PC-3 (cell line): ENCODE measurements around the gene SPATA16.

ENCODE experiments used
- EZH2 ChIP-seq: fragments of 300-600 bp; sonication (generic); IDR thresholded peaks from one replicate; pipeline ENCODE4 v1.6.1; 2017; ENCODE audit warnings: antibody characterized with exemption, mild to moderate bottlenecking, low read length; ENCODE audit not compliant: unreplicated experiment
- EZH2phosphoT487 ChIP-seq: fragments of 300-600 bp; sonication (generic); IDR thresholded peaks from 2 replicates; pipeline ENCODE4 v1.6.1; 2018; ENCODE audit warnings: mild to moderate bottlenecking, antibody characterized with exemption, low read length, borderline replicate concordance
- TF ChIP-seq, protein P1 (sequence below): fragments of 300-600 bp; sonication (generic); conservative IDR thresholded peaks from 2 replicates; pipeline ENCODE4 v1.5.1; 2017; ENCODE audit warnings: antibody characterized with exemption, low read depth, mild to moderate bottlenecking, low read length

DNA sequence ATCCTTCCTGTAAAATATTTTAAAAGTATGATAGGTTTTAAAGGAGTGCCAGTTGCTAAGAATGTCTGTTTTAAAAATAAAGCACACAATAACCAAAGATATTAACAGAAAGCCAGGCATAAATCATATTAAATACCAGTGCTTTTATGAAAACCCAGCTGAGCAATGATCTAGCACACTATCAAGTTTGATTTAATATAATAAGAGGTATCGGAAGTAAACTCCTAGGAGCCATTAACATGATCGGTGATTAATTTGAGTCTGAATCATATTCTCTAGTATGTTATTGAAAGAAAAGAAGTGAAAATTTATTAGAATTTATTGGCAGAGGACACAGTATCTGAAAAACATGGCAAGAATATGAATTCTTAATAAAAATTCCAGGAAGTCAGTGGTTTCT, 91.7 kb downstream of the SPATA16 start:
- TF ChIP-seq, protein P1, sequence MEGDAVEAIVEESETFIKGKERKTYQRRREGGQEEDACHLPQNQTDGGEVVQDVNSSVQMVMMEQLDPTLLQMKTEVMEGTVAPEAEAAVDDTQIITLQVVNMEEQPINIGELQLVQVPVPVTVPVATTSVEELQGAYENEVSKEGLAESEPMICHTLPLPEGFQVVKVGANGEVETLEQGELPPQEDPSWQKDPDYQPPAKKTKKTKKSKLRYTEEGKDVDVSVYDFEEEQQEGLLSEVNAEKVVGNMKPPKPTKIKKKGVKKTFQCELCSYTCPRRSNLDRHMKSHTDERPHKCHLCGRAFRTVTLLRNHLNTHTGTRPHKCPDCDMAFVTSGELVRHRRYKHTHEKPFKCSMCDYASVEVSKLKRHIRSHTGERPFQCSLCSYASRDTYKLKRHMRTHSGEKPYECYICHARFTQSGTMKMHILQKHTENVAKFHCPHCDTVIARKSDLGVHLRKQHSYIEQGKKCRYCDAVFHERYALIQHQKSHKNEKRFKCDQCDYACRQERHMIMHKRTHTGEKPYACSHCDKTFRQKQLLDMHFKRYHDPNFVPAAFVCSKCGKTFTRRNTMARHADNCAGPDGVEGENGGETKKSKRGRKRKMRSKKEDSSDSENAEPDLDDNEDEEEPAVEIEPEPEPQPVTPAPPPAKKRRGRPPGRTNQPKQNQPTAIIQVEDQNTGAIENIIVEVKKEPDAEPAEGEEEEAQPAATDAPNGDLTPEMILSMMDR: no peak
- TF ChIP-seq EZH2 (no peak), EZH2phosphoT487 (no peak)
